Measurements from ENCODE around the gene JPT2. TPM values are rescaled to one million over a fixed set of nuclear protein-coding genes. Genes with fewer than 3 reads are reported as not detected.

The JPT2 gene
- polyA plus RNA-seq, 3 donors, result 5.4 to 7.5 (median 5.8) TPM

GRCh38 chr16:1747934-1748333 is 69.9 kb downstream of the JPT2 start:
- H3K27me3 ChIP-seq (ENCODE audit: control insufficient read depth in 2 of 2, insufficient read depth in 2 of 2, low read length in 2 of 2), result no peaks in the 10 kb centered on the region
- peaks cover 74 to 100% of the 10 kb centered on the region in 2 donors for H3K36me3 Mint-ChIP-seq
- H3K79me2 ChIP-seq (ENCODE audit: insufficient read depth, low read length), result no peaks in the 10 kb centered on the region
- H4K20me1 ChIP-seq (ENCODE audit: insufficient read depth, low read length), result peaks cover 26% of the 10 kb centered on the region
- H3K9ac ChIP-seq (ENCODE audit: insufficient read depth, low read length, poor library complexity, severe bottlenecking), result no peak overlapping the region
- H3K27me3 Mint-ChIP-seq (ENCODE audit: low read depth in 3 of 3), result peaks cover 0 to 1% (median 0%) of the 10 kb centered on the region in 3 donors
- no peak overlapping the region for H3K4me3 ChIP-seq (replicated peaks in 1 of 3; ENCODE audit: low read depth in 2 of 3, low read length in 3 of 3)
- peak overlapping the region in 1 of 7 donors; percentile 31 for H3K27ac Mint-ChIP-seq
- H3K9me3 Mint-ChIP-seq, result peaks cover 0 to 2% (median 0%) of the 10 kb centered on the region in 7 donors
- no peak overlapping the region for H3K4me2 ChIP-seq (replicated peaks; ENCODE audit: extremely low read depth, low read length, poor library complexity, severe bottlenecking)
- H3K27ac ChIP-seq (ENCODE audit: low read depth in 1 of 2, low read length in 2 of 2), result no peak overlapping the region
- no peak for TF ChIP-seq CTCF (IDR thresholded peaks at IDR 0.05)
- no peaks in the 10 kb centered on the region for H3K4me1 ChIP-seq (ENCODE audit: control insufficient read depth in 1 of 2, insufficient read depth in 2 of 2, low read length in 2 of 2)
- no peak overlapping the region for H3K4me3 Mint-ChIP-seq
- H3K9me3 ChIP-seq (replicated peaks in 1 of 2; ENCODE audit: control insufficient read depth in 1 of 2, insufficient read depth in 1 of 2, low read length in 2 of 2), result no peaks in the 10 kb centered on the region
- no peak overlapping the region for H2AFZ ChIP-seq (ENCODE audit: insufficient read depth, low read depth, low read length, poor library complexity, severe bottlenecking)
- WGBS (ENCODE audit: insufficient coverage), result 97% methylated on average over 10 of the region's 11 CpGs
- H3K4me1 Mint-ChIP-seq, result no peaks in the 10 kb centered on the region
- H3K36me3 ChIP-seq (replicated peaks in 1 of 2; ENCODE audit: control insufficient read depth in 1 of 2, insufficient read depth in 2 of 2, low read length in 2 of 2), result peaks cover 89 to 92% of the 10 kb centered on the region in 2 donors
- DNase-seq, result no peak
- intact Hi-C loops (cut with micrococcal nuclease), result no loop called here

- peaks cover 69 to 95% of the 10 kb centered on the region in 2 donors for H3K36me3 Mint-ChIP-seq
- Histone ChIP-seq H2AFZ (ENCODE audit: insufficient read depth, low read depth, low read length, poor library complexity, severe bottlenecking) (no peak overlapping the region), H3K36me3 (replicated peaks in 1 of 2; ENCODE audit: control insufficient read depth in 1 of 2, insufficient read depth in 2 of 2, low read length in 2 of 2) (peaks cover 77 to 89% of the 10 kb centered on the region in 2 donors), H4K20me1 (ENCODE audit: insufficient read depth, low read length) (peaks cover 22% of the 10 kb centered on the region), H3K4me3 (replicated peaks in 1 of 3; ENCODE audit: low read depth in 2 of 3, low read length in 3 of 3) (no peak overlapping the region), H3K79me2 (ENCODE audit: insufficient read depth, low read length) (no peaks in the 10 kb centered on the region), H3K27ac (ENCODE audit: low read depth in 1 of 2, low read length in 2 of 2) (no peak overlapping the region), H3K4me1 (ENCODE audit: control insufficient read depth in 1 of 2, insufficient read depth in 2 of 2, low read length in 2 of 2) (no peaks in the 10 kb centered on the region), H3K9ac (ENCODE audit: insufficient read depth, low read length, poor library complexity, severe bottlenecking) (no peak overlapping the region), H3K27me3 (ENCODE audit: control insufficient read depth in 2 of 2, insufficient read depth in 2 of 2, low read length in 2 of 2) (no peaks in the 10 kb centered on the region), H3K4me2 (replicated peaks; ENCODE audit: extremely low read depth, low read length, poor library complexity, severe bottlenecking) (no peak overlapping the region), H3K9me3 (replicated peaks in 1 of 2; ENCODE audit: control insufficient read depth in 1 of 2, insufficient read depth in 1 of 2, low read length in 2 of 2) (no peaks in the 10 kb centered on the region)
- DNase-seq, result no peak
- H3K9me3 Mint-ChIP-seq, result peaks cover 0 to 2% (median 0%) of the 10 kb centered on the region in 7 donors
- no peak overlapping the region for H3K4me3 Mint-ChIP-seq
- H3K4me1 Mint-ChIP-seq, result no peaks in the 10 kb centered on the region
- 98% methylated on average over 20 of the region's 29 CpGs for whole genome bisulfite sequencing (ENCODE audit: insufficient coverage)
- peaks cover 0 to 1% (median 0%) of the 10 kb centered on the region in 3 donors for H3K27me3 Mint-ChIP-seq (ENCODE audit: low read depth in 3 of 3)
- intact Hi-C loops (cut with micrococcal nuclease), result no loop called here
- no peak overlapping the region for H3K27ac Mint-ChIP-seq
- no peak for TF ChIP-seq CTCF (IDR thresholded peaks at IDR 0.05)
Measured at GRCh38 chr16:1749152-1750117, 71.4 kb downstream of the JPT2 start.

Small RNA genes within 50 kb of the gene (small RNA-seq; reads per million reads assigned to genes)
- not detected for gene MIR3177 (ENCODE audit: insufficient read length, low read depth)

Other genes with a start within 250 kb of the JPT2 start
- gene PERCC1, start 247.2 kb upstream of the JPT2 start, polyA plus RNA-seq, result not detected
- gene CCDC154, start 233.7 kb upstream of the JPT2 start, polyA plus RNA-seq, result 1 to 10 TPM in 1 of 3 donors, not detected in 2; 5.9 TPM
- gene CLCN7, start 203.3 kb upstream of the JPT2 start, polyA plus RNA-seq, result 100 to 1,000 TPM in 1 of 3 donors, 10 to 100 TPM in 2; 37.4 to 249 (median 56.5) TPM
- gene PTX4, start 189.3 kb upstream of the JPT2 start, polyA plus RNA-seq, result under 1 TPM in 1 of 3 donors, not detected in 2; 0.19 TPM
- gene TELO2, start 184.9 kb upstream of the JPT2 start, polyA plus RNA-seq, result 10 to 100 TPM in 2 of 3 donors, 1 to 10 TPM in 1; 7.3 to 58.1 (median 11.4) TPM
- gene TMEM204, start 144.6 kb upstream of the JPT2 start, polyA plus RNA-seq, result 1 to 10 TPM in 2 of 3 donors, under 1 TPM in 1; 0.09 to 1.5 (median 1.3) TPM
- gene IFT140, start 66.2 kb upstream of the JPT2 start, polyA plus RNA-seq, result 1 to 10 TPM in 2 of 3 donors, under 1 TPM in 1; 0.75 to 3.7 (median 1.2) TPM
- gene CRAMP1, start 65.9 kb upstream of the JPT2 start, polyA plus RNA-seq, result 10 to 100 TPM in 1 of 3 donors, 1 to 10 TPM in 1, under 1 TPM in 1; 0.46 to 12.3 (median 1.0) TPM
- 100 to 1,000 TPM in 1 of 3 donors, 1 to 10 TPM in 2; 1.1 to 185 (median 2.1) TPM for gene MAPK8IP3, start 27.9 kb downstream of the JPT2 start, polyA plus RNA-seq
- gene NME3, start 93.3 kb downstream of the JPT2 start, polyA plus RNA-seq, result 10 to 100 TPM; 57.7 to 80.2 (median 74.7) TPM
- 10 to 100 TPM in 1 of 3 donors, under 1 TPM in 2; 0.26 to 36.6 (median 0.48) TPM for gene EME2, start 94.5 kb downstream of the JPT2 start, polyA plus RNA-seq
- gene MRPS34, start 94.9 kb downstream of the JPT2 start, polyA plus RNA-seq, result 100 to 1,000 TPM in 2 of 3 donors, 10 to 100 TPM in 1; 34.5 to 137 (median 109) TPM
- gene SPSB3, start 104.3 kb downstream of the JPT2 start, polyA plus RNA-seq, result 100 to 1,000 TPM in 1 of 3 donors, 10 to 100 TPM in 2; 36.8 to 151 (median 40.2) TPM
- gene NUBP2, start 104.7 kb downstream of the JPT2 start, polyA plus RNA-seq, result 10 to 100 TPM; 34.4 to 69.5 (median 57.9) TPM
- gene IGFALS, start 115.4 kb downstream of the JPT2 start, polyA plus RNA-seq, result under 1 TPM in 1 of 3 donors, not detected in 2; 0.07 TPM
- 10 to 100 TPM; 42.6 to 82.1 (median 47.7) TPM for gene HAGH, start 148.5 kb downstream of the JPT2 start, polyA plus RNA-seq
- gene FAHD1, start 148.9 kb downstream of the JPT2 start, polyA plus RNA-seq, result 10 to 100 TPM in 2 of 3 donors, 1 to 10 TPM in 1; 7.5 to 24.9 (median 17.3) TPM
- gene MEIOB, start 193.9 kb downstream of the JPT2 start, polyA plus RNA-seq, result not detected
- gene HS3ST6, start 240.1 kb downstream of the JPT2 start, polyA plus RNA-seq, result not detected